Left ventricle myocardium superior (tissue), 1 donor: Measurements from ENCODE around the gene GPR89B. TPM values are rescaled to one million over a fixed set of nuclear protein-coding genes. Genes with fewer than 3 reads are reported as not detected.
"Not testable (repeated sequence)": the region's sequence is repeated elsewhere in the genome, so short reads cannot be mapped to it uniquely, and the experiment has no call there.

Source experiments
- ATAC-seq: fragments of 200-7000 bp; cut with Tn5 transposase; one replicate; pipeline ENCODE4 v1.9.1; 2020; ENCODE audit warnings: mild to moderate bottlenecking, moderate library complexity
- DNase-seq: peaks from one replicate; pipeline ENCODE4 v3.0.0-alpha.2; 2020
- intact Hi-C: fragments of 100-400 bp; cut with micrococcal nuclease; formaldehyde crosslinking; loops from one replicate; pipeline ENCODE4 v1.11.0; 2022
- long read RNA-seq: library from polyadenylated mRNA; unstranded; transcript quantifications from one replicate; pipeline ENCODE4 v2.0.0, GENCODE V29; 2021
- total RNA-seq: library from RNA; stranded (reverse); fragmentation: NEBNext Ultra II Directional; extraction: Animal tissue kit (Norgen Biotek cat#: 25700); gene quantifications from one replicate; pipeline ENCODE4 v1.2.1, GENCODE V29; 2021
- donor health status: DM: no; HTN: yes; CAD: no; lungs with severe emphysema.

GPR89B gene
- total RNA-seq: 6.0 TPM
- long read RNA-seq, partial matches to known transcripts: 2 of 5 reads
- long read RNA-seq, other reads (novel, unspliced or antisense): 0 of 5 reads

- DNase-seq (peak; percentile 95), ATAC-seq (peak; percentile 100)
- intact Hi-C loops: not testable (repeated sequence)
These were observed at the start of gene GPR89B for GRCh38 chr1:147928236-147929132. Gene GPR89B (plus strand): TSS chr1:147928420. CDS start chr1:147928537, 117 bp downstream.

GRCh38 chr1:147879911-147880310 lies 48.3 kb upstream of the GPR89B start:
- intact Hi-C loops: no loop called here
- no peak for ATAC-seq
- no peak for DNase-seq

DNA sequence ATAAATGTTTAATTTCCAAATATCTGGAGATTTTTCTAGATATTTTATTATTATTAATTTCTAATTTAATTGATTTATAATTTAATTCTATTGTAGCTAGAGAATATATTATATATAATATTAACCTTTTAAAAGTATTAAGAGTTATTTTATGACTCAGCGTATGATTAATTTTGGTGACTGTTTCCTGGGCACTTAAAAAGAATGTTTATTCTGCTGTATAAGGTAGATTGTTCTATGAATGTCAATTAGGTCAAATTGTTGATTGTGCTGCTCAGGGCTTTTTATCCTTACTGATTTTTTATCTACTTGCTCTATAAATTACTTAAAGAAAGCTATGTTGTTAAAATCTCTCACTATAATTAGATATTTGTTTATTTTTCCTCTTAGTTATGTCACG lies 45.7 kb upstream of the GPR89B start:
- intact Hi-C loops: no loop called here
- ATAC-seq (no peak), DNase-seq (no peak)

DNA sequence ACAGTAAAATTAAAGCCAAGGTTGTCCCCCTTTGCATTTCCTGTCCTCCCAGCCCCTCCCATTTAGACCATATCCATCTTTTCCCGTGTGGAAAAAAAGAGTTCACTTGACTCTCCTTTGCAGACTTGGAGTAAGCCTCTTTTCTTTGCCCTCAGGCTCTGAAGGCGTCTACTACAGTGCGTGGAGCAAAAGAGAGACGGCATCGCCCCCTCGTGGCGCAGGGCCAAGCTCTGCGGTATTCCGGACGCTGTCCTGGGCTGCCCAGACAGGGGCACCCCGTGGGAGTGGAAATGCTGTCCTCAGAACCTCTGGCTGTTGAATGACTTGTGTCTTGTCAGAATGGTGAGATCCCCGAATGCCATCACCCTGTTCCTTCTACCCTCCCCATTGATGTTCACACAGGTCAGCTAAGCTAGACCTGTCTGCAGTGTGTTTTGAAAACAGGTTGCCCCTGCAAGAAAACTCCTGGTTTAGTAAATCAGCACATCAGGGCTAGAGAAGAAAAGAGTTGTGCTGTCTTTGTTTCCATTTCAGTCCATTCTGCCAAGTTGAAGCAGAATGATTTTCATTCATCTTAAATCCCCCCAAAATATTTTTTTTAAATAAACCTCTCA lies 37.9 kb upstream of the GPR89B start:
- DNase-seq (peak; percentile 84), ATAC-seq (peak; percentile 91)
- intact Hi-C loops: loop anchor here (2.0 to 10.0 kb wide), 3 partner anchors 167 to 395 kb away; no protein-coding TSS in a partner anchor

GRCh38 chr1:147891088-147891487 lies 37.1 kb upstream of the GPR89B start:
- no peak for ATAC-seq
- DNase-seq: no peak
- intact Hi-C loops: loop anchor here (2.0 to 10.0 kb wide), 3 partner anchors 168 to 396 kb away; no protein-coding TSS in a partner anchor

GRCh38 chr1:147892216-147892615 lies 36.0 kb upstream of the GPR89B start:
- DNase-seq (peak; percentile 29), ATAC-seq (peak; percentile 66)
- intact Hi-C loops: loop anchor here (10.0 kb wide), 2 partner anchors 247 to 397 kb away; no protein-coding TSS in a partner anchor

GRCh38 chr1:147892731-147893214 lies 35.4 kb upstream of the GPR89B start:
- ATAC-seq: peak; percentile 52
- intact Hi-C loops: loop anchor here (10.0 kb wide), 2 partner anchors 248 to 398 kb away; no protein-coding TSS in a partner anchor
- DNase-seq: no peak

GRCh38 chr1:147895123-147895522 lies 33.1 kb upstream of the GPR89B start:
- intact Hi-C loops: loop anchor here (10.0 kb wide), 2 partner anchors 250 to 400 kb away; no protein-coding TSS in a partner anchor
- DNase-seq (no peak), ATAC-seq (no peak)

GRCh38 chr1:147897029-147897752 lies 31.0 kb upstream of the GPR89B start:
- intact Hi-C loops: loop anchor here (10.0 kb wide), 2 partner anchors 252 to 402 kb away; no protein-coding TSS in a partner anchor
- peak; percentile 55 for ATAC-seq

GRCh38 chr1:147897789-147898188 lies 30.4 kb upstream of the GPR89B start:
- intact Hi-C loops: loop anchor here (10.0 kb wide), 2 partner anchors 253 to 403 kb away; no protein-coding TSS in a partner anchor
- no peak for ATAC-seq
- DNase-seq: no peak

More at GRCh38 chr1:147897029-147897752, 31.0 kb upstream of the GPR89B start:
- peak; percentile 34 for DNase-seq

DNA sequence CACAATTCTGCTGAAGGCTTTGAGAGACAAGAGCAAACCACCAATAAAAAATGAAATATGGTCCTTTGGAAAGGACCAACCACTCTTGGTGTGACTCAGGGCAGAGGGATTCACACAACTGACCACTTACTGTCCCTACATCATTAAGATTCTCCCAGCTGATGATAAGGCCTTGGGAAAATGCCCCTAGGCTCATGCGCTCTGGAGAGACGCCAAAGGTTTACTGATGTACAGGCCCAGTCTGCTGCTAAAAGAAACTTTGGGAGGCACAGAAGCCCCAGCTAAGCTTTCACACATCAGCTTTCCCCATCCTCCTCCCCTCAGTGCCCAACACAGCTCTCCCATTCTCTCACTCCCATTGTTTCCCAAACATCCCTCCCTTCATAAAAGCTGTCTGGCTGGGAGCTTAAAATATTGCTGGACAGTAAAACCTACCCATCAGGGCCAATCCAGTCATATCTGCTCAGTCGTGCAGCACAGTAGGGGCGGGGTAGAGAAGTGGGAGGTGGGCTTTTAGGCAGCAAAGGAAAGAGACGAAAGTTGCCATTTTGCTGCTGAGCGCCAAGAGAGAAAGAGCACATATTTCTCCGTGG lies 25.9 kb upstream of the GPR89B start, which contains the start of gene GJA8:
Gene GJA8, plus strand, starts transcription at position 543 of the 593 bp plus-strand sequence. CDS start 5,161 bp downstream, outside the sequence.
- intact Hi-C loops: no loop called here
- no peak for DNase-seq
- no peak for ATAC-seq

DNA sequence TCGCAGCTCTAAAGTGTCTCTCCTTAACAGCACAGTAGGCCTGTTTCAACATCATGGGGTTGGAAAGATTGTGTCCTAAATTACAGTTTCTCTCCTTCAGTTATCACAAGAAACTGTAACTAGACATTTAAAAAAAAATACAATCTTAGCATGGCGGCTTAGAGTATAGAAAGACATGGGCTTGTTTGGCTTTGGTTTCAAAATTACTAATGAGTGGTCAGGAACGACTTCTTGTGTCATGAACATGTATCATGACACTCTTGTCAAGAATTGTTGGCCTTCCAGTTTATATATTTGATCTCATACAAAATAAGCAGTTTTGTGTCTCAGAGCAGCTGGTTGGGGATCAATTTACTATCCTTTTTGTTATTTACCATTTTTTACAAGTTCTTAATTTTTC lies 23.5 kb upstream of the GPR89B start:
- ATAC-seq (no peak), DNase-seq (no peak)
- intact Hi-C loops: no loop called here

GRCh38 chr1:147907786-147908509 lies 20.3 kb upstream of the GPR89B start:
- no peak for ATAC-seq

DNA sequence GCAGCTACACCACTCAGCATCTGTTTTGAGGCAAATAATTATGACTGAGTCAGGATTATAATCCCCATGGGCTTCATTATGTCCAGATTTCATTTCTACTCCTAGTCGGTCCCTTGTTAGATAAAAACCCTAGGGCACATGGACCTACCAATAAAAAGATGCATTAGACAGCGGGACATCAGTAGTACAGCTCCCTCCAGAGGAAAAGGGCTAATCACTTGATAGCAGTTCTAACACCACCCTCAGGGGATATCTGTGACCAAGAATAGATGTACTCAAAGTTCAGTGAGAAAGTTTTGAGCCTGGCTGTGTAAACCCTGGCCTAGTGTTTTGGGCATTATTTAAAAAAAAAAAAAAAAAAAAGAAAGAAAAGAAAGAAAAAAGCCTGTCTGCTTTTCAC lies 15.7 kb upstream of the GPR89B start:
- intact Hi-C loops: no loop called here
- ATAC-seq (no peak), DNase-seq (no peak)

More at GRCh38 chr1:147907786-147908509, 20.3 kb upstream of the GPR89B start:
- intact Hi-C loops: no loop called here
- DNase-seq: no peak

DNA sequence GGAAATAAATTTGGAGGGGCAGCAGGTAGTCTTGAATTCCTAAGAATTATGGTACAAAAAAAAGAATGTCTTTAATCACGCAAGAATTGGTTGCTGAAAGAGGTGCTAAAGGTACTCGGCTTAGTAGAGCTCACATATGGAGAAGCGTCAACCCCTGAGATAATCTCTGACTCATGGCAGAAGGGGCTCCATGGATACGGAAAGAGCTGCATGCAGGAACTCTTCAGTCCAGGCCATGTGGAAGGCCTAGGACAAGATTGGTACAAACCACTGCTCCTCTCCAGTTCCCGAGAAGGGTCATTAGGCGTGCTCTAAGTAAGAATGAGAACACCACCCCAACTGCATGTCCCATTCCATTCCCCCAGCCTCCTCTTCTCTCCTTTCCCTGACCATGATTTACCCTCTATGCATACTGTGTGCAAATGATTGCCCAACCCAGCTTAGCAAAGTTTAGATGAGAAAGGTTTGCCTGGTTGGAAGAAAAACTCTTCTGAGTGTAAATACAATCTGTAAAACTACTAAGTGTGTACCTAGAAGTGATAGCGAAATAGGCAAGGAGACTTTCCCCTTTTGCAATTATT lies 14.8 kb upstream of the GPR89B start:
- intact Hi-C loops: no loop called here

GRCh38 chr1:147919896-147920295 lies 8.3 kb upstream of the GPR89B start:
- DNase-seq: no peak
- intact Hi-C loops: no loop called here
- no peak for ATAC-seq

More for the DNA sequence above, 14.8 kb upstream of the GPR89B start:
- no peak for DNase-seq
- no peak for ATAC-seq

DNA sequence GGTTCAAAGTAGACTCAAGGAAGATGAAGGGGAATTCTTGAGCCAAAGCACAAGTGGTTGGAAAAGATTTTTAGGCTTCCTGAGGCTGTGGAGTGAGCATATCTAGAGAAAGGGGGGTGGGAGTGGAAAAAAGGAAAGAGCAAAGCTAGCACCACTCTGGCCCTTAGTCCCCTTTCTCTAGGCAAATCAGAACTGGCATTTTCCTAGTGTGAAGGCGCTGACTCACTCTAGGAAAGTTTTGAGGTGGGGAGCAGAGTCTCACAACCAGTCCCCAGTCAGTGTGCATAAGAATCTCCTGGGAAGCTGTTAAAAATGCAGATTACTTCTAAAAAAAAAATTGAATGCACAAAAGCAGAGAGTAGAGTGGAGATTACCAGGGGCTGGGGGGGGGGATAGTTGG lies 3.4 kb upstream of the GPR89B start:
- DNase-seq (no peak), ATAC-seq (no peak)
- intact Hi-C loops: no loop called here
